ENCODE data around the gene CCNYL1. TPM values are rescaled to one million over a fixed set of nuclear protein-coding genes. Genes with fewer than 3 reads are reported as not detected.

CCNYL1 gene
- total RNA-seq, 2 experiments from 2014 or later: 4.8 to 5.7 TPM

- POLR2A ChIA-PET: no interaction called here
- CTCF ChIA-PET: no interaction called here
Observed at GRCh38 chr2:207772081-207772843, 60.8 kb downstream of the CCNYL1 start.

GRCh38 chr2:207772844-207773205 lies 61.4 kb downstream of the CCNYL1 start:
- POLR2A ChIA-PET: no interaction called here
- CTCF ChIA-PET: no interaction called here

GRCh38 chr2:207775473-207775872 lies 64.0 kb downstream of the CCNYL1 start:
- CTCF ChIA-PET: interaction anchor here (1.0 to 1.7 kb wide), 2 partner anchors 30 to 265 kb away, joined by 3 read pairs; no protein-coding TSS in a partner anchor
- POLR2A ChIA-PET: interaction anchor here (0.6 kb wide), 1 partner anchor 105 kb away, joined by 3 read pairs; no protein-coding TSS in a partner anchor

- ChIA-PET CTCF (interaction anchor here (1.7 kb wide), 1 partner anchor 264 kb away, joined by 3 read pairs; no protein-coding TSS in a partner anchor), POLR2A (no interaction called here)
Observed at GRCh38 chr2:207777124-207777523, 65.7 kb downstream of the CCNYL1 start.

GRCh38 chr2:207778298-207778882 lies 67.0 kb downstream of the CCNYL1 start:
- ChIA-PET POLR2A (no interaction called here), CTCF (no interaction called here)

- ChIA-PET POLR2A (no interaction called here), CTCF (no interaction called here)
Observed at GRCh38 chr2:207779523-207779922, 68.1 kb downstream of the CCNYL1 start.

- ChIA-PET CTCF (no interaction called here), POLR2A (no interaction called here)
Observed at GRCh38 chr2:207782238-207783030, 71.0 kb downstream of the CCNYL1 start.

GRCh38 chr2:207783514-207783913 lies 72.1 kb downstream of the CCNYL1 start:
- POLR2A ChIA-PET: no interaction called here
- CTCF ChIA-PET: interaction anchor here (0.6 to 0.7 kb wide), 2 partner anchors 111 to 257 kb away, joined by 3 to 6 read pairs; no protein-coding TSS in a partner anchor

- CTCF ChIA-PET: no interaction called here
- POLR2A ChIA-PET: no interaction called here
Observed at GRCh38 chr2:207784898-207785297, 73.5 kb downstream of the CCNYL1 start.

GRCh38 chr2:207787017-207787416 lies 75.6 kb downstream of the CCNYL1 start:
- ChIA-PET POLR2A (no interaction called here), CTCF (interaction anchor here (0.7 kb wide), 1 partner anchor 249 kb away, joined by 3 read pairs; no protein-coding TSS in a partner anchor)

- POLR2A ChIA-PET: no interaction called here
- CTCF ChIA-PET: no interaction called here
Observed at GRCh38 chr2:207787800-207788199, 76.4 kb downstream of the CCNYL1 start.

- POLR2A ChIA-PET: no interaction called here
- CTCF ChIA-PET: no interaction called here
Observed at GRCh38 chr2:207790898-207791297, 79.5 kb downstream of the CCNYL1 start.

GRCh38 chr2:207791579-207792243 lies 80.3 kb downstream of the CCNYL1 start:
- POLR2A ChIA-PET: no interaction called here
- CTCF ChIA-PET: no interaction called here

- POLR2A ChIA-PET: no interaction called here
- CTCF ChIA-PET: no interaction called here
Observed at GRCh38 chr2:207792244-207792785, 80.9 kb downstream of the CCNYL1 start.

- ChIA-PET POLR2A (no interaction called here), CTCF (no interaction called here)
Observed at GRCh38 chr2:207796585-207797350, 85.3 kb downstream of the CCNYL1 start.

- ChIA-PET POLR2A (no interaction called here), CTCF (interaction anchor here (0.6 kb wide), 1 partner anchor 28 kb away, joined by 3 read pairs; no protein-coding TSS in a partner anchor)
Observed at GRCh38 chr2:207801259-207801658, 89.8 kb downstream of the CCNYL1 start.

- POLR2A ChIA-PET: no interaction called here
- CTCF ChIA-PET: interaction anchor here (0.6 to 0.8 kb wide), 2 partner anchors 17 to 285 kb away, joined by 3 read pairs; no protein-coding TSS in a partner anchor
Observed at GRCh38 chr2:207802650-207803049, 91.2 kb downstream of the CCNYL1 start.
